ENCODE results near the gene ROBO1. TPM values are rescaled to one million over a fixed set of nuclear protein-coding genes. Genes with fewer than 3 reads are reported as not detected.

Gene ROBO1
- total and polyA plus RNA-seq, 2 of the 13 experiments (the other 11 are each of a cell fraction or from before 2014, with no cell fraction given) = 52.2 to 71.0 TPM

- TF ChIP-seq ESRRA (CRISPR knock-in tag; IDR thresholded peaks at IDR 0.05; ENCODE audit: low read depth) (no peak), RARG (CRISPR knock-in tag; IDR thresholded peaks at IDR 0.05; ENCODE audit: low read depth) (no peak), MXI1 (IDR thresholded peaks at IDR 0.05; ENCODE audit: borderline replicate concordance, low read depth, low read length) (no peak), TBP (CRISPR knock-in tag; IDR thresholded peaks at IDR 0.05) (no peak), PHF5A (CRISPR knock-in tag; IDR thresholded peaks at IDR 0.05; ENCODE audit: low read depth, unreplicated experiment) (no peak), KAT2B (IDR thresholded peaks at IDR 0.05; ENCODE audit: borderline replicate concordance, low read depth, low read length) (peak; percentile 85), DMTF1 (CRISPR knock-in tag; IDR thresholded peaks at IDR 0.05) (no peak), ZSCAN22 (CRISPR knock-in tag; IDR thresholded peaks at IDR 0.05) (no peak), ZNF891 (CRISPR knock-in tag; IDR thresholded peaks at IDR 0.05) (no peak), DDIT3 (CRISPR knock-in tag; IDR thresholded peaks at IDR 0.05) (0 out of 2 replicates have a peak, but pooled peaks have one; percentile 61), ZKSCAN8 (CRISPR knock-in tag; IDR thresholded peaks at IDR 0.05; ENCODE audit: borderline replicate concordance) (no peak), REL (CRISPR knock-in tag; conservative IDR thresholded peaks at IDR 0.05) (no peak), ZNF770 (CRISPR knock-in tag; IDR thresholded peaks at IDR 0.05) (no peak), ZNF879 (CRISPR knock-in tag; IDR thresholded peaks at IDR 0.05) (no peak), IRX3 (CRISPR knock-in tag; IDR thresholded peaks at IDR 0.05; ENCODE audit: borderline replicate concordance, low read depth) (no peak), HNF4G (IDR thresholded peaks at IDR 0.05; ENCODE audit: borderline replicate concordance, low read depth, low read length) (no peak), HNF4G (CRISPR knock-in tag; IDR thresholded peaks at IDR 0.05; ENCODE audit: borderline replicate concordance, low read depth) (no peak), HDAC1 (CRISPR knock-in tag; IDR thresholded peaks at IDR 0.05) (peak; percentile 44), ZNF598 (CRISPR knock-in tag; IDR thresholded peaks at IDR 0.05; ENCODE audit: borderline replicate concordance) (no peak), ZFAT (CRISPR knock-in tag; conservative IDR thresholded peaks at IDR 0.05) (no peak), ZFP90 (CRISPR knock-in tag; IDR thresholded peaks at IDR 0.05; ENCODE audit: borderline replicate concordance) (no peak), ZNF275 (CRISPR knock-in tag; IDR thresholded peaks at IDR 0.05; ENCODE audit: borderline replicate concordance) (no peak), ZNF660 (CRISPR knock-in tag; IDR thresholded peaks at IDR 0.05; ENCODE audit: borderline replicate concordance, low read depth) (no peak), BRCA1 (CRISPR knock-in tag; IDR thresholded peaks at IDR 0.05) (no peak), ZNF367 (CRISPR knock-in tag; IDR thresholded peaks at IDR 0.05; ENCODE audit: borderline replicate concordance) (no peak)
These were observed 848.6 kb downstream of the ROBO1 start (continued) for GRCh38 chr3:78919021-78919755.
